ENCODE measurements around the gene RAB28.

GRCh38 chr4:13331827-13332226 is 152.3 kb downstream of the RAB28 start:
- no peak for TF ChIP-seq CTCF (conservative IDR thresholded peaks at IDR 0.05; ENCODE audit: low read depth in 2 of 2)
- TF ChIP-seq POLR2AphosphoS5 (IDR thresholded peaks at IDR 0.05; ENCODE audit: low read depth), result no peak
- no peak for TF ChIP-seq CREB1 (CRISPR knock-in tag; IDR thresholded peaks at IDR 0.05; ENCODE audit: low read depth)
- TF ChIP-seq EZH2 (IDR thresholded peaks at IDR 0.05; ENCODE audit: low read depth, unreplicated experiment), result no peak
